KMS-11 (cell line): Measurements from ENCODE around the gene MACROD1.

Experiments
- H2AFZ ChIP-seq: fragments of 200-600 bp; sonication (generic); 2 replicates; pipeline ENCODE4 v1.6.1; 2016; ENCODE audit warnings: antibody characterized with exemption, mixed run types, low read depth
- H3K27ac ChIP-seq: fragments of 200-600 bp; sonication (generic); 2 replicates; pipeline ENCODE4 v1.6.1; 2016; ENCODE audit warnings: mild to moderate bottlenecking, mixed run types
- H3K27me3 ChIP-seq: fragments of 200-600 bp; sonication (generic); 2 replicates; pipeline ENCODE4 v1.6.1; 2017; ENCODE audit warnings: mild to moderate bottlenecking, low read depth, mixed run types, moderate library complexity; ENCODE audit not compliant: insufficient read depth
- H3K36me3 ChIP-seq: fragments of 200-600 bp; sonication (generic); 2 replicates; pipeline ENCODE4 v1.6.1; 2017; ENCODE audit warnings: mild to moderate bottlenecking, mixed run types; ENCODE audit not compliant: insufficient read depth
- H3K4me1 ChIP-seq: fragments of 200-600 bp; sonication (generic); 2 replicates; pipeline ENCODE4 v1.6.1; 2016; ENCODE audit warnings: mild to moderate bottlenecking, low read depth, mixed run types; ENCODE audit not compliant: poor library complexity, severe bottlenecking
- H3K4me2 ChIP-seq: fragments of 200-600 bp; sonication (generic); 2 replicates; pipeline ENCODE4 v1.7.0; 2016; ENCODE audit warnings: mild to moderate bottlenecking, mixed run types
- H3K4me3 ChIP-seq: fragments of 200-600 bp; sonication (generic); IDR thresholded peaks from 2 replicates; pipeline ENCODE4 v1.6.1; 2017; ENCODE audit warnings: low read depth, low read length, mixed read lengths; ENCODE audit not compliant: insufficient read depth
- H3K79me2 ChIP-seq: fragments of 200-600 bp; sonication (generic); 2 replicates; pipeline ENCODE4 v1.6.1; 2016; ENCODE audit warnings: low read depth, mixed run types; ENCODE audit not compliant: insufficient read depth
- H3K9ac ChIP-seq: fragments of 200-600 bp; sonication (generic); 2 replicates; pipeline ENCODE4 v1.6.1; 2016; ENCODE audit warnings: mild to moderate bottlenecking, mixed run types
- H4K20me1 ChIP-seq: fragments of 200-600 bp; sonication (generic); 2 replicates; pipeline ENCODE4 v1.6.1; 2016; ENCODE audit warnings: mild to moderate bottlenecking, mixed run types; ENCODE audit not compliant: insufficient read depth
- CTCF ChIP-seq: fragments of 200-600 bp; sonication (generic); conservative IDR thresholded peaks from 2 replicates; pipeline ENCODE4 v1.6.1; 2017; ENCODE audit warnings: low read depth, mild to moderate bottlenecking, antibody characterized with exemption, low read length, moderate library complexity, mixed read lengths

MACROD1 gene

GRCh38 chr11:64043545-64043944 lies 122.4 kb downstream of the MACROD1 start:
- Histone ChIP-seq H3K27me3 (no peaks in the 10 kb centered on the region), H2AFZ (no peak overlapping the region)
- no peak for TF ChIP-seq CTCF

GRCh38 chr11:64042301-64042700 lies 123.6 kb downstream of the MACROD1 start:
- TF ChIP-seq CTCF = no peak
- H3K36me3 ChIP-seq = no peaks in the 10 kb centered on the region
- H3K4me1 ChIP-seq = no peaks in the 10 kb centered on the region
- H3K27ac ChIP-seq = no peak overlapping the region
- no peaks in the 10 kb centered on the region for H3K79me2 ChIP-seq
- no peaks in the 10 kb centered on the region for H3K27me3 ChIP-seq
- no peak overlapping the region for H3K9ac ChIP-seq
- H2AFZ ChIP-seq = no peak overlapping the region
- H3K4me3 ChIP-seq = no peak overlapping the region
- H3K4me2 ChIP-seq = no peak overlapping the region
- no peaks in the 10 kb centered on the region for H4K20me1 ChIP-seq

More at GRCh38 chr11:64043545-64043944, 122.4 kb downstream of the MACROD1 start:
- no peaks in the 10 kb centered on the region for H3K36me3 ChIP-seq
- H3K27ac ChIP-seq = no peak overlapping the region
- H3K79me2 ChIP-seq = no peaks in the 10 kb centered on the region
- H3K4me1 ChIP-seq = no peaks in the 10 kb centered on the region
- H3K9ac ChIP-seq = no peak overlapping the region
- no peak overlapping the region for H3K4me2 ChIP-seq
- no peak overlapping the region for H3K4me3 ChIP-seq
- no peaks in the 10 kb centered on the region for H4K20me1 ChIP-seq

GRCh38 chr11:64041846-64042245 lies 124.1 kb downstream of the MACROD1 start:
- Histone ChIP-seq H3K27me3 (no peaks in the 10 kb centered on the region), H3K4me1 (no peaks in the 10 kb centered on the region), H3K4me3 (no peak overlapping the region), H3K4me2 (no peak overlapping the region), H4K20me1 (no peaks in the 10 kb centered on the region), H3K36me3 (no peaks in the 10 kb centered on the region), H3K9ac (no peak overlapping the region), H3K79me2 (no peaks in the 10 kb centered on the region), H2AFZ (no peak overlapping the region), H3K27ac (no peak overlapping the region)
- TF ChIP-seq CTCF = no peak

GRCh38 chr11:64040684-64041322 lies 125.1 kb downstream of the MACROD1 start:
- Histone ChIP-seq H2AFZ (no peak overlapping the region), H3K4me3 (no peak overlapping the region), H4K20me1 (no peaks in the 10 kb centered on the region), H3K4me1 (no peaks in the 10 kb centered on the region), H3K27me3 (no peaks in the 10 kb centered on the region), H3K79me2 (no peaks in the 10 kb centered on the region), H3K9ac (no peak overlapping the region), H3K36me3 (no peaks in the 10 kb centered on the region), H3K27ac (no peak overlapping the region), H3K4me2 (no peak overlapping the region)
- no peak for TF ChIP-seq CTCF
